ENCODE results near the gene MAP1LC3B. TPM values are rescaled to one million over a fixed set of nuclear protein-coding genes. Genes with fewer than 3 reads are reported as not detected.

The MAP1LC3B gene
- total RNA-seq, 4 donors from 2014 or later = 38.0 to 50.6 (median 40.7) TPM

DNA sequence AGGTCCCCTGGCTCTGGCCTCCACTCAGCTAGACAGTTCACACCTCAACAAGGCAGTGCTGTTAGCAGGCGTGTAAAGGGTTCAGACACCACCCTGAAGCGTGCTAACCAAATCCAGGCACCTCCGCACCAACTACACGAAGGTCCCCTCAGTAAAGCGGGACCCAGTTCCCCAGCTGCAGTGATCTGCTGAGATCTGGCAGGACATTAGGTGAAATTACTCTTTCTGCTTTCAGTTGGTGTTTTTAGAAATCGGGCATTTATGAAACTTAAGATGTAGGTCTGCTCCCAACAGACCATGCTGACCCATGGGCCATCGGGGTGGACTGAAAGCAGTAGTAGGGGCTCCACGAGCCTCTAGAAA lies 35.7 kb upstream of the MAP1LC3B start:
- peaks cover 0 to 68% (median 0%) of the 10 kb centered on the region in 3 donors for H3K36me3 ChIP-seq
- peaks cover 0 to under 1% (median 0%) of the 10 kb centered on the region in 4 donors for H3K4me1 ChIP-seq
- H3K4me3 ChIP-seq = no peak overlapping the region
- TF ChIP-seq CTCF (IDR thresholded peaks at IDR 0.05) (no peak), POLR2A (IDR thresholded peaks at IDR 0.05) (no peak)
- H3K27ac ChIP-seq = no peak overlapping the region
- H3K27me3 ChIP-seq = no peaks in the 10 kb centered on the region
- H3K9me3 ChIP-seq = no peaks in the 10 kb centered on the region
- DNase-seq = no peak

GRCh38 chr16:87358250-87358649 lies 33.9 kb upstream of the MAP1LC3B start:
- no peak overlapping the region for H3K4me3 ChIP-seq
- no peak for TF ChIP-seq CTCF (IDR thresholded peaks at IDR 0.05)
- no peak for TF ChIP-seq POLR2A (IDR thresholded peaks at IDR 0.05)
- H3K36me3 ChIP-seq = peaks cover 0 to 67% (median 0%) of the 10 kb centered on the region in 3 donors
- no peaks in the 10 kb centered on the region for H3K9me3 ChIP-seq
- DNase-seq = no peak
- H3K27me3 ChIP-seq = no peaks in the 10 kb centered on the region
- no peak overlapping the region for H3K27ac ChIP-seq
- H3K4me1 ChIP-seq = no peaks in the 10 kb centered on the region

- no peak for DNase-seq
- H3K4me3 ChIP-seq = no peak overlapping the region
- H3K36me3 ChIP-seq = peaks cover 0 to 62% (median 0%) of the 10 kb centered on the region in 3 donors
- H3K4me1 ChIP-seq = peaks cover 0 to 3% (median 0%) of the 10 kb centered on the region in 4 donors
- H3K27me3 ChIP-seq = no peaks in the 10 kb centered on the region
- no peak for TF ChIP-seq CTCF (IDR thresholded peaks at IDR 0.05)
- no peak for TF ChIP-seq POLR2A (IDR thresholded peaks at IDR 0.05)
- H3K9me3 ChIP-seq = no peaks in the 10 kb centered on the region
- no peak overlapping the region for H3K27ac ChIP-seq
Measured at GRCh38 chr16:87358696-87359095, 33.4 kb upstream of the MAP1LC3B start.

DNA sequence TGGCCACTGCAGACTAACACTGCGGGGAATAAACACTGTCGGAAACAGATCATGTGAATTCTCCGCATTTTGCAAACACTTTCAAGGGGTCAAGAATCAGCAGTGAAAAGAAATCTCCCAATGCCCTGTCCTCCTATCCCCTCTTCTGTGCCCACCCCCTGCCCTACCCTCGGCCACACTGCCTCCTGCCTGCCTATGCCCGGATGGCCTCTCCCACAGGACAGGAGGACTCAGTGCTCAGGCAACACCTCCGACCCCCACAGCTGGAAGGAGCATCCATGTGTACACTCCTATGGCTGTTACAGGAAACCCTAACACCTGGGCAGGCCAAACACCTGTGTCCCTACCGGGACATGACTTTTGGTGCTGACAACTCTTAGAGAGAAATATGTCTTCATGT lies 33.0 kb upstream of the MAP1LC3B start:
- TF ChIP-seq POLR2A (IDR thresholded peaks at IDR 0.05) (no peak), CTCF (IDR thresholded peaks at IDR 0.05) (no peak)
- no peaks in the 10 kb centered on the region for H3K9me3 ChIP-seq
- no peak for DNase-seq
- H3K4me1 ChIP-seq = peaks cover 0 to 8% (median 1%) of the 10 kb centered on the region in 4 donors
- no peaks in the 10 kb centered on the region for H3K27me3 ChIP-seq
- no peak overlapping the region for H3K4me3 ChIP-seq
- H3K27ac ChIP-seq = no peak overlapping the region
- peaks cover 0 to 58% (median 0%) of the 10 kb centered on the region in 3 donors for H3K36me3 ChIP-seq

GRCh38 chr16:87360862-87361610 lies 31.1 kb upstream of the MAP1LC3B start:
- H3K4me3 ChIP-seq = no peak overlapping the region
- H3K27ac ChIP-seq = no peak overlapping the region
- peaks cover 0 to 64% (median 0%) of the 10 kb centered on the region in 3 donors for H3K36me3 ChIP-seq
- no peaks in the 10 kb centered on the region for H3K9me3 ChIP-seq
- no peak for TF ChIP-seq CTCF (IDR thresholded peaks at IDR 0.05)
- TF ChIP-seq POLR2A (IDR thresholded peaks at IDR 0.05) = no peak
- peaks cover 0 to 26% (median 2%) of the 10 kb centered on the region in 4 donors for H3K4me1 ChIP-seq
- DNase-seq = no peak
- no peaks in the 10 kb centered on the region for H3K27me3 ChIP-seq

Measured in Peyer's patch (tissue), 4 donors.